ENCODE results near the gene LYZL6.
A peak's percentile ranks its signal among the peaks of the same experiment; 100 is the strongest.
"Not testable (repeated sequence)": the region's sequence is repeated elsewhere in the genome, so short reads cannot be mapped to it uniquely, and the experiment has no call there.

Gene LYZL6

DNA sequence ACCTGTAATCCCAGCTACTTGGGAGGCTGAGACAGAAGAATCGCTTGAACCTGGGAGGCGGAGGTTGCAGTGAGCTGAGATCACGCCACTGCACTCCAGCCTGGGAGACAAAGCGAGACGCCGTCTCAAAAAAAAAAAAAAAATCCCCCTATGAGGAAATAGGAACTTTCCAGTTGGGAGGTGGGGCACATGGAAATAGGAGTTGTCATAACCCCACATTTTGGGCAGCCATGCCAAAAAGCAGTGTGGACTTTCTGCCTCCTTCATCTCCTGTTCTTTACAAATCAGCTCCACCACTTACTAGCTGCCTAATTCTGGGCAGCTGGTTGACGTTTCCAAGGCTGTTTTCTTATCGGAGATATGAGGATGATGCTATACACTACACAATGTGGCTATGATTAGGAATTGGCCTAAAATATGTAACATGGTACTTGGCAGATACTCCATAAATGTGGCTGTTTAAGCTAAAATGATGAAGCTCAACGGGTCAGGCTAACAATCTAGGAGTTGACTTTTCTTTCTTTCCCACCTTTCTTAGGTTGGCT is 41.8 kb downstream of the LYZL6 start:
- ATAC-seq (no peak), DNase-seq (no peak)
- H3K9me3 Mint-ChIP-seq, result no peaks in the 10 kb centered on the region
- H3K27me3 Mint-ChIP-seq, result no peaks in the 10 kb centered on the region
- no peak overlapping the region for H3K27ac Mint-ChIP-seq
- peak overlapping the region in 1 of 2 donors; percentile 57 for H3K4me3 Mint-ChIP-seq
- peaks cover 41% of the 10 kb centered on the region for H3K4me1 Mint-ChIP-seq

DNA sequence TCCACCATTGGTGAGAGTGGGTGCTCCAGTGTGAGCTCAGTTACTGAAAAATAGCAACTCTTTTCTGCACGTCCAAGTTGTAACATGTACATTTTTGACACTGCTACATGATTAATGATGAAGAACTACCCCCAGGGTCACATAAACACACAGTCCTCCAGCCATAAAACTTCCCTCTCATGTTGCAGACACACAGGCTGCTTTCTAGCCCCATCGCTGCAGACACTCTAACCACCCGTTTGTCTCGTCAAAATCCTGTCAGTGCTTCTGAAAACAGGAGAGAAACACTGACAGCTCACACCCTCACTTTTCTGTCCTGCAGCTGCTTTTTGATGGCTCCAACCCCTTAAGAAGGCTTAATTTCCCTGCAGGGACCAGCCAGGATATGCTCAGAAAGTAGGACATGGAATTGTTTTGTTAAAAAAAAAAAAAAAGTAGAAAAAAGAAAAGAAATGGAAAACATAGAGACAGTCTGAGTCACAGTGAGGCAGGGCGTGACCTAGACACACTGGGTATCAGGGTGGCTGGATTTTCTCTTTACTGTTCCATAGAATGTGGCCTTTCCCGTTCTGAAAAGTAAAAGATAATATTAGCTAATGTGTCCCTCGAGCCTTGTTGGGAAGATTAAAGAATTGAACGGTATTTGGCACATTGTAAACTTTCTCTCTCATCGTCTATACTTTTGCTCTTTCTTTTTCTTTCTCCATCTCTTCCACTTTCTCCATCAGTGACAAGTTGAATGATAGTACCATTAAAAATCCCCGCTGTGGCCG is 42.6 kb downstream of the LYZL6 start:
- DNase-seq (no peak), ATAC-seq (no peak)
- Mint-ChIP-seq H3K27ac (peak overlapping the region; percentile 58 to 99), H3K9me3 (no peaks in the 10 kb centered on the region), H3K4me3 (peak overlapping the region; percentile 65 to 80), H3K4me1 (peaks cover 49% of the 10 kb centered on the region), H3K27me3 (no peaks in the 10 kb centered on the region)

DNA sequence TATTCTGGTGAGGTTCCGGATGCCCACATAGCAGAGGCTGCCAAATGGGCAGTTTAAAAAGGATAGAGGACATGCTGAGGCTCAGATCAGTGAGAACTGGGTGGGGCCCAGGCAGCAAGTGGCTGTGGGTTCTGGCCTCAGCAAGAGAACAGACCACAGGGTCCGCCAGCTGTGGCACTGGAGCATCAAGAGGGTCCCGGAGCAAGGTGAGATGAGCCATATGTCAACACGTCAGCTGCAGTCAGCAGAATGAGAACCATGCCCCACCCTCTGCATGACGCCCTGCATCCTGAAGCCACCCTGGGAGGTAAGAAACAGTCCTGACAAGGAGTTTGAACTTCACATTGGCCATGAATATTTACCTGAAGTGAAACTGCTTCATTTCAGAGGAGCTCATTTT is 43.2 kb downstream of the LYZL6 start:
- peak overlapping the region; percentile 9 to 99 for H3K27ac Mint-ChIP-seq
- ATAC-seq, result no peak

GRCh38 chr17:35898283-35899070 is 45.0 kb downstream of the LYZL6 start:
- Mint-ChIP-seq H3K27me3 (no peaks in the 10 kb centered on the region), H3K27ac (peak overlapping the region; percentile 95 to 99), H3K9me3 (no peaks in the 10 kb centered on the region), H3K4me3 (peak overlapping the region; percentile 65 to 80), H3K4me1 (peaks cover 69% of the 10 kb centered on the region)
- DNase-seq, result peak; percentile 45 to 72
- peak; percentile 80 for ATAC-seq

More for the DNA sequence above, 43.2 kb downstream of the LYZL6 start:
- peak overlapping the region; percentile 65 to 80 for H3K4me3 Mint-ChIP-seq
- H3K4me1 Mint-ChIP-seq, result peaks cover 56% of the 10 kb centered on the region
- DNase-seq, result no peak
- H3K27me3 Mint-ChIP-seq, result no peaks in the 10 kb centered on the region
- no peaks in the 10 kb centered on the region for H3K9me3 Mint-ChIP-seq

DNA sequence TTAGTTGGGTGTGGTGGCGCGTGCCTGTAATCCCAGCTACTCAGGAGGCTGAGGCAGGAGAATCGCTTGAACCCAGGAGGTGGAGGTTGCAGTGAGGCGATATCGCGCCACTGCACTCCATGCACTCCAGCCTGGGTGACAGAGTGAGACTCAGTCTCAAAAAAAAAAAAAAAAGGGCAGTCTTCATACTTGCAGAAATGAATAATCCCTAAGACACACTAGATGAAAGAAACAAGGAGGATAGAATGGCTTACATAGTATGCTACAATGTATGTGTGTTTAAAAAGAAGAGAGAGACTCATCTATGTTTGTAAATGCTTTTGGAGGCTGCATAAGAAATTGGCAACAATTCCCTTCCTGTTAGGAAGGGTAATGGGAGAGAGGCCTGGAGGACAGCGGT is 45.7 kb downstream of the LYZL6 start:
- not testable (repeated sequence) for ATAC-seq, DNase-seq, H3K9me3 Mint-ChIP-seq, H3K27me3 Mint-ChIP-seq
- peaks cover 76% of the 10 kb centered on the region for H3K4me1 Mint-ChIP-seq
- peak overlapping the region; percentile 65 to 80 for H3K4me3 Mint-ChIP-seq
- peak overlapping the region; percentile 28 to 95 for H3K27ac Mint-ChIP-seq

GRCh38 chr17:35895636-35896587 is 47.6 kb downstream of the LYZL6 start:
- Mint-ChIP-seq H3K9me3 (peaks cover 4 to 7% of the 10 kb centered on the region in 2 donors), H3K27me3 (no peaks in the 10 kb centered on the region), H3K4me3 (peak overlapping the region; percentile 65 to 77), H3K27ac (peak overlapping the region; percentile 86 to 93), H3K4me1 (peaks cover 88% of the 10 kb centered on the region)
- DNase-seq (peak; percentile 44 to 81), ATAC-seq (peak; percentile 86)

DNA sequence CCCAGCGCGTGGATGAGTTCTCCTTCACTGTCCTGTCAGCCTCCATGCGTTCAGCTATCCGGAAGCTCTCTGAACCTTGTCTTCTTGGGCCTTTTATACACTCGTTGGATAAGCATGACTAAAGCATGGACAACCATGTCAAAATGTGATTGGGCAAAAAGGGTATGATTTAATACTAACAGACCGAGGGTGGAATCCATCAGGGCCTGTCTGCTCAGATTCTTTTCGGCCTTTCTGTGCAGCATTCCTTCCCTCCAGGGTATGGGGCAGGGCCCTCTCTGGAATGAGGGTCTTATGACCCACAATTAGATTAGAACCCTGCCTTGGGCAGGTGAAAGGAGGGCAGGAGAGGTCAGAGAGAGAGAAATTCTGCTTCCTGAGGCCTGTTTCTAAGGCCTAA is 49.3 kb downstream of the LYZL6 start:
- no peaks in the 10 kb centered on the region for H3K27me3 Mint-ChIP-seq
- H3K4me3 Mint-ChIP-seq, result no peak overlapping the region
- no peak overlapping the region for H3K27ac Mint-ChIP-seq
- H3K9me3 Mint-ChIP-seq, result peaks cover 4 to 7% of the 10 kb centered on the region in 2 donors
- H3K4me1 Mint-ChIP-seq, result peaks cover 88% of the 10 kb centered on the region
- DNase-seq (no peak), ATAC-seq (no peak)

DNA sequence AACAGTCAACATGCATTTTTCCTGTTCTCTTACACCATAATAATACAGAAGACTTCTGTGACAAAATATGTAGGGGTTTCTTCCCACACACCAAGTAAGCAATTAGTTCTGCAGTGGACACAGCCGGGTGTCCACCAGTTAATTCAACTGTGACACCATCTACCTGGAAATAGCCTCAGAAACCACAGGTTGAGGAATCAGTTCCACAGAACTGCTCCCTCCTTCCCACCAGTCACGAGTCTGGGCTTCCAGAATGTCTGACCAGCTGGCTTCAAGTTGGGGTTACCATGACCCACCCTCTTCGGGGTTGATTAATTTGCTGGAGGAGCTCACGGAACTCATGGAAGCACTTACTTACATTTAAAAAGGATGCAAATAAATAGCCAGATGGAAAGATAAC is 49.8 kb downstream of the LYZL6 start:
- H3K4me3 Mint-ChIP-seq, result no peak overlapping the region
- DNase-seq (no peak), ATAC-seq (no peak)
- H3K9me3 Mint-ChIP-seq, result peaks cover 4 to 7% of the 10 kb centered on the region in 2 donors
- H3K27ac Mint-ChIP-seq, result no peak overlapping the region
- H3K27me3 Mint-ChIP-seq, result no peaks in the 10 kb centered on the region
- H3K4me1 Mint-ChIP-seq, result peaks cover 88% of the 10 kb centered on the region

DNA sequence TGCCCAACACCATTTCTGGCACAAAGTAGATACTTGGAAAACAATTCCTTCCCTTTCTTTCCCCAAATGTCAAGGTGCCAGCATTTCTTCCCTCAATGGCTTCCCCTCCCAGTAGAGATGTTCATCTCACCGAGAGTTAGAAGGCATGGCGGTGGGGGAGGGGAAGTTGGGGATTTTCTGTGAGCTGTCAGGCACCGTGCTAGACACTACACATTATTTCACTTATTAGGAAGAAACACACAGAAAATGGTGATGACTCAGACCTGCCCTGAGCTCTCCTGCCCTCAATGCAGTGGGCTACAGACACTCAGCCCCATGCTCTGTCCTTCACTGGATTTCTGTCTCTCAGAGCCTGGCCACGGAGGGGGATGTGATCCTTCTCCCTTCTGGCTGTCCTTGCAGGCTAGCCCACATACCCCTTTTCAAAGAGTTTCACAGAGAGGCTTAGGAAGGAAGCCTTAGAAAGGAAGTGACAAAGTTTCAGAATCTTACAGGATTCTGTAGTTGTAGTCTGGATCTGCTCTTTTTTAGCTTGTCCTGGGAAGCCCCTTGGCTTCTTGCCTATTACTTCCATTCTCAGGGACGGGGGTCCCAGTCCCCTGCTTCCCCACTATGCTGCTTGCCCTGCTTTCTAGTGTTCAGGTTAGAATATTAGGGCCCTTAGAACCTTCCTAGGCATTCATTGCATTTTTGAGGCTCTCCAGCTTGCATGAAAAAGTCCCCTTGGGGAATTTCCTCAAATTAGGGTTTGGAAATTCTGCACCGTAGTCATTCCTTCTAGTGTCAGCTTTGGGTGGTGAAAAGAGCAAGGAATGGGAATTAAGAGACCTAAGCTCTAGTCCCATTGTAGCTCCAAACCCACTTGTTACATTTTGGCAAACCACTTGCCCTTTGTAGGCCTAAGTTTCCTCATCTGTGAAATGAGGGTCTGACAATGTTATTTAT is 51.1 kb downstream of the LYZL6 start:
- Mint-ChIP-seq H3K4me1 (peaks cover 83% of the 10 kb centered on the region), H3K27me3 (no peaks in the 10 kb centered on the region), H3K4me3 (peak overlapping the region; percentile 53 to 74), H3K9me3 (peaks cover 4 to 7% of the 10 kb centered on the region in 2 donors), H3K27ac (peak overlapping the region; percentile 78 to 97)
- ATAC-seq (peak; percentile 65), DNase-seq (peak; percentile 49 to 65)

DNA sequence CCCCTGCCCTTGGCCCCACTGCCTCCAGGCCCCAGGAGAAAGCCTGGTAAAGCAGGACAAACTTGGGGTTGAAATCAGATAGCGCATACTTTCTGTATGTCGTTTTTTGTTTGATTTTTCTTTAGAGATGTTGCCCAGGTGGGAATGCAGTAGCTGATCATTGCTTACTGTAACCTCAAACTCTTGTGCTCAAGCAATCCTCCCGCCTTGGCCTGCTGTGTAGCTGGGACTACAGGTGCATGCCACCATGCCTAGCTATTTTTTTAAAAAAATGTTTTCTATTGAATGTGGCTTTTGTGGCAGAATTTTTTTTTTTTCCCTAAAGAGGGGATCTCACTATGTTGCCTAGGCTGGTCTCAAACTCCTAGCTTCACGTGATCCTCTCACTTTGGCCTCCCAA is 52.2 kb downstream of the LYZL6 start:
- ATAC-seq (no peak), DNase-seq (no peak)
- H3K27me3 Mint-ChIP-seq, result no peaks in the 10 kb centered on the region
- peaks cover 77% of the 10 kb centered on the region for H3K4me1 Mint-ChIP-seq
- H3K9me3 Mint-ChIP-seq, result peaks cover 4 to 7% of the 10 kb centered on the region in 2 donors
- H3K4me3 Mint-ChIP-seq, result peak overlapping the region; percentile 34 to 70
- H3K27ac Mint-ChIP-seq, result peak overlapping the region in 1 of 2 donors; percentile 59

- peak; percentile 63 to 79 for DNase-seq
- Mint-ChIP-seq H3K4me3 (peak overlapping the region; percentile 34 to 70), H3K4me1 (peaks cover 72% of the 10 kb centered on the region), H3K27ac (peak overlapping the region in 1 of 2 donors; percentile 59), H3K27me3 (no peaks in the 10 kb centered on the region), H3K9me3 (peaks cover 4 to 7% of the 10 kb centered on the region in 2 donors)
- ATAC-seq, result peak; percentile 80
These were observed 52.7 kb downstream of the LYZL6 start for GRCh38 chr17:35890774-35891155.

- DNase-seq (no peak), ATAC-seq (peak; percentile 17)
- Mint-ChIP-seq H3K9me3 (peaks cover 4 to 7% of the 10 kb centered on the region in 2 donors), H3K27me3 (no peaks in the 10 kb centered on the region), H3K27ac (peak overlapping the region in 1 of 2 donors; percentile 73), H3K4me1 (peaks cover 70% of the 10 kb centered on the region), H3K4me3 (peak overlapping the region; percentile 70 to 72)
These were observed 53.4 kb downstream of the LYZL6 start for GRCh38 chr17:35889818-35890773.

DNA sequence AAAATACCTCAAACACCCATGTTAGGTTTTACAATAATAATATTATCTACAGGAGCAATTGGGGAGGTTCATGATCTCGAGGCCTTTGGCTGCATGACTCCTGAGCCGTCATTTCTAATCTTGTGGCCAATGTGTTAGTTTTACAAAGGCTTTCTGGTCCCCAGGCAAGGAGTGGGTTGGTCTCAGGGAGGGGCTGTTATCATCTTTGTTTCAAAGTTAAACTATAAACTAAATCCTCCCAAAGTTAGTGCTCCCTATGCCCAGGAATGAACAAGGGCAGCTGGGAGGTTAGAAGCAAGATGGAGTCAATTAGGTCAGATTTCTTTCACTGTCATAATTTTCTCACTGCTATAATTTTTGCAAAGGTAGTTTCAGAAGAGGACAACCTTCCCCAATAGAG is 54.3 kb downstream of the LYZL6 start:
- H3K4me1 Mint-ChIP-seq, result peaks cover 65% of the 10 kb centered on the region
- no peak overlapping the region for H3K27ac Mint-ChIP-seq
- ATAC-seq, result peak; percentile 81
- H3K27me3 Mint-ChIP-seq, result no peaks in the 10 kb centered on the region
- DNase-seq, result peak; percentile 59 to 65
- H3K9me3 Mint-ChIP-seq, result peaks cover 4 to 7% of the 10 kb centered on the region in 2 donors
- H3K4me3 Mint-ChIP-seq, result peak overlapping the region; percentile 58 to 69

All from stimulated activated naive CD8-positive, alpha-beta T cell treated with anti-CD3 and anti-CD28 coated beads, Interleukin-15, amount 100 ng/mL, for 72 hours (primary cell).